Liver (tissue), 3 donors: ENCODE results near the gene THUMPD2.

Experiments
- ATF3 ChIP-seq: IDR thresholded peaks from 2 replicates; pipeline ENCODE4 v1.6.1; 2016; ENCODE audit warnings: antibody characterized with exemption
- CTCF ChIP-seq: fragments of 150-350 bp; IDR thresholded peaks from 2 replicates; pipeline ENCODE4 v1.5.1; 2017; ENCODE audit warnings: improper control_type of control experiment, low read depth, low read length; ENCODE audit not compliant: missing input control
- EGR1 ChIP-seq, 2 donors: IDR thresholded peaks; 2 replicates each; pipeline ENCODE4 v1.6.1; 2016 to 2018; ENCODE audit warnings: antibody characterized with exemption in 2 of 2, low read depth in 2 of 2
- HNF4A ChIP-seq, 2 donors: conservative IDR thresholded peaks; 2 replicates each; pipeline ENCODE4 v1.6.1; 2016; ENCODE audit warnings: antibody characterized with exemption in 2 of 2, mild to moderate bottlenecking in 2 of 2
- MAX ChIP-seq: IDR thresholded peaks from 2 replicates; pipeline ENCODE4 v1.6.1; 2016; ENCODE audit warnings: antibody characterized with exemption
- RAD21 ChIP-seq, 2 donors: IDR thresholded peaks; 2 replicates each; pipeline ENCODE4 v1.6.1; 2016; ENCODE audit warnings: antibody characterized with exemption in 2 of 2, mild to moderate bottlenecking in 2 of 2
- SP1 ChIP-seq: IDR thresholded peaks from 2 replicates; pipeline ENCODE4 v1.6.1; 2018; ENCODE audit warnings: antibody characterized with exemption, mild to moderate bottlenecking
- TAF1 ChIP-seq: conservative IDR thresholded peaks from 2 replicates; pipeline ENCODE4 v1.6.1; 2016; ENCODE audit warnings: antibody characterized with exemption, mild to moderate bottlenecking
- YY1 ChIP-seq: IDR thresholded peaks from 2 replicates; pipeline ENCODE4 v1.6.1; 2016; ENCODE audit warnings: antibody characterized with exemption, mild to moderate bottlenecking
- ZBTB33 ChIP-seq: IDR thresholded peaks from 2 replicates; pipeline ENCODE4 v1.6.1; 2016; ENCODE audit warnings: antibody characterized with exemption
- donor health status: healthy.
- donor health status: healthy.

- TF ChIP-seq CTCF (no peak), TAF1 (no peak), MAX (no peak), ATF3 (no peak), RAD21 (IDR thresholded peaks at IDR 0.05) (no peak), SP1 (no peak), HNF4A (conservative IDR thresholded peaks at IDR 0.05) (no peak), YY1 (no peak), EGR1 (IDR thresholded peaks at IDR 0.05; ENCODE audit: low read depth in 2 of 2) (no peak), ZBTB33 (no peak)
These were observed 35.7 kb downstream of the THUMPD2 start for GRCh38 chr2:39743269-39743776.
